ENCODE results near the gene KCNC3. TPM values are rescaled to one million over a fixed set of nuclear protein-coding genes. Genes with fewer than 3 reads are reported as not detected.
A peak's percentile ranks its signal among the peaks of the same experiment; 100 is the strongest.

Gene KCNC3
- total RNA-seq, 1 experiment from 2014 or later, result 17.3 TPM

- no CpG with 5 or more reads among the region's 11 CpGs for WGBS (ENCODE audit: extremely low coverage, insufficient read length, low lambda C conversion rate)
- TF ChIP-seq CTCF (conservative IDR thresholded peaks at IDR 0.05), result no peak
- no peak for DNase-seq
- Histone ChIP-seq H4K91ac (ENCODE audit: insufficient read length, low read depth, low read length) (no peak overlapping the region), H2BK120ac (ENCODE audit: low read depth, low read length, poor library complexity, severe bottlenecking) (no peak overlapping the region), H3K4me1 (ENCODE audit: insufficient read depth, low read length) (no peaks in the 10 kb centered on the region), H2BK20ac (ENCODE audit: low read depth, low read length, poor library complexity, severe bottlenecking) (no peak overlapping the region), H3K14ac (ENCODE audit: insufficient read depth, low read length) (no peak overlapping the region), H3K18ac (ENCODE audit: insufficient read length, low read depth, low read length) (no peak overlapping the region), H4K20me1 (ENCODE audit: control insufficient read depth, insufficient read depth, insufficient read length) (no peaks in the 10 kb centered on the region), H3K4me2 (ENCODE audit: insufficient read depth, insufficient read length, low read length) (no peak overlapping the region), H4K5ac (ENCODE audit: insufficient read length, low read depth, low read length) (no peak overlapping the region), H2BK12ac (ENCODE audit: insufficient read length, low read depth, low read length) (no peak overlapping the region), H2AK5ac (ENCODE audit: insufficient read length, low read length) (no peak overlapping the region), H3K27me3 (ENCODE audit: insufficient read depth, low read length) (no peaks in the 10 kb centered on the region), H2BK5ac (ENCODE audit: insufficient read length, low read length) (no peak overlapping the region), H3T11ph (ENCODE audit: low read length) (no peak overlapping the region), H2BK15ac (ENCODE audit: low read depth, low read length) (no peak overlapping the region), H3K9ac (ENCODE audit: extremely low read depth, insufficient read length, low read length) (no peak overlapping the region), H3K4ac (ENCODE audit: low read depth, low read length) (no peak overlapping the region), H3K79me2 (ENCODE audit: insufficient read depth, low read length) (no peaks in the 10 kb centered on the region), H3K79me1 (ENCODE audit: insufficient read depth, low read depth, low read length, poor library complexity, severe bottlenecking) (no peaks in the 10 kb centered on the region), H2AFZ (ENCODE audit: low read length) (no peak overlapping the region), H4K8ac (replicated peaks; ENCODE audit: insufficient read length, low read depth, low read length) (no peak overlapping the region), H3K27ac (ENCODE audit: insufficient read length, low read depth, low read length) (no peak overlapping the region), H3K23ac (ENCODE audit: insufficient read length, low read depth, low read length) (no peak overlapping the region), H3K23me2 (ENCODE audit: insufficient read length, low read depth, low read length, poor library complexity, severe bottlenecking) (peaks cover 5% of the 10 kb centered on the region), H3K56ac (ENCODE audit: insufficient read length, low read depth, low read length) (no peak overlapping the region), H3K9me3 (ENCODE audit: control insufficient read depth, low read depth, low read length) (no peaks in the 10 kb centered on the region)
- Mint-ChIP-seq H3K4me1 (peaks cover 15 to 36% of the 10 kb centered on the region in 2 experiments), H3K27ac (peak overlapping the region in 1 of 3 experiments; percentile 25; a peak in 2 of 7 replicates), H3K4me3 (no peak overlapping the region), H3K36me3 (ENCODE audit: insufficient read depth in 1 of 3, low read depth in 3 of 3) (peaks cover 21 to 49% (median 37%) of the 10 kb centered on the region in 3 experiments), H3K9me3 (no peaks in the 10 kb centered on the region), H3K27me3 (ENCODE audit: low read depth) (peaks cover 15% of the 10 kb centered on the region)
Observed at GRCh38 chr19:50319156-50319555, 10.0 kb downstream of the KCNC3 start.
